OCI-LY3 (cell line): Measurements from ENCODE around the gene USE1.

Source experiments
- H2AFZ ChIP-seq: fragments of 200-600, 300-600 bp; shearing (Covaris generic); 2 replicates; pipeline ENCODE4 v1.6.0; 2014; ENCODE audit warnings: antibody characterized with exemption, low read depth, low read length
- H3K27ac ChIP-seq: fragments of 200-600, 300-600 bp; sonication (generic); 2 replicates; pipeline ENCODE4 v1.5.1; 2014; ENCODE audit warnings: mild to moderate bottlenecking, low read length, moderate library complexity, mixed read lengths
- H3K27me3 ChIP-seq: fragments of 200-600, 300-600 bp; sonication (generic); 2 replicates; pipeline ENCODE4 v1.6.1; 2014; ENCODE audit warnings: low read depth, low read length, mixed read lengths
- H3K36me3 ChIP-seq: fragments of 200-600, 300-600 bp; sonication (generic); replicated peaks from 2 replicates; pipeline ENCODE3; 2014; ENCODE audit warnings: low read depth, low read length, mixed read lengths
- H3K4me1 ChIP-seq: fragments of 300-600, 200-600 bp; sonication (generic); 2 replicates; pipeline ENCODE4 v1.6.1; 2014; ENCODE audit warnings: low read length, mixed read lengths
- H3K4me2 ChIP-seq: fragments of 200-600, 300-600 bp; sonication (generic); 2 replicates; pipeline ENCODE4 v1.6.1; 2014; ENCODE audit warnings: low read length, mixed read lengths
- H3K4me3 ChIP-seq: fragments of 300-600, 200-600 bp; sonication (generic); 2 replicates; pipeline ENCODE4 v1.5.1; 2014; ENCODE audit warnings: antibody characterized with exemption, mild to moderate bottlenecking, low read length, moderate library complexity
- H3K79me2 ChIP-seq: fragments of 300-600, 200-600 bp; shearing (Covaris generic); 2 replicates; pipeline ENCODE4 v1.6.1; 2014; ENCODE audit warnings: mild to moderate bottlenecking, low read length, mixed read lengths
- H3K9ac ChIP-seq: fragments of 300-600, 200-600 bp; shearing (Covaris generic); 2 replicates; pipeline ENCODE4 v1.6.0; 2014; ENCODE audit warnings: mild to moderate bottlenecking, low read length, moderate library complexity
- H3K9me3 ChIP-seq: fragments of 200-600, 300-600 bp; shearing (Covaris generic); 2 replicates; pipeline ENCODE4 v1.6.1; 2014; ENCODE audit warnings: low read length, mixed read lengths; ENCODE audit not compliant: insufficient read depth
- H4K20me1 ChIP-seq: fragments of 200-600, 300-600 bp; sonication (generic); 2 replicates; pipeline ENCODE4 v1.6.1; 2016; ENCODE audit warnings: low read length, mixed read lengths; ENCODE audit not compliant: insufficient read depth
- EZH2phosphoT487 ChIP-seq: fragments of 200-600 bp; shearing (Covaris generic); IDR thresholded peaks from 2 replicates; pipeline ENCODE4 v1.6.1; 2018; ENCODE audit warnings: antibody characterized with exemption, mixed run types, low read depth
- TF ChIP-seq, protein P1 (sequence below): fragments of 200-600, 300-600 bp; sonication (generic); IDR thresholded peaks from 2 replicates; pipeline ENCODE4 v1.5.1; 2014; ENCODE audit warnings: antibody characterized with exemption, low read length, low read depth

USE1 gene, protein sequence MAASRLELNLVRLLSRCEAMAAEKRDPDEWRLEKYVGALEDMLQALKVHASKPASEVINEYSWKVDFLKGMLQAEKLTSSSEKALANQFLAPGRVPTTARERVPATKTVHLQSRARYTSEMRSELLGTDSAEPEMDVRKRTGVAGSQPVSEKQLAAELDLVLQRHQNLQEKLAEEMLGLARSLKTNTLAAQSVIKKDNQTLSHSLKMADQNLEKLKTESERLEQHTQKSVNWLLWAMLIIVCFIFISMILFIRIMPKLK

DNA sequence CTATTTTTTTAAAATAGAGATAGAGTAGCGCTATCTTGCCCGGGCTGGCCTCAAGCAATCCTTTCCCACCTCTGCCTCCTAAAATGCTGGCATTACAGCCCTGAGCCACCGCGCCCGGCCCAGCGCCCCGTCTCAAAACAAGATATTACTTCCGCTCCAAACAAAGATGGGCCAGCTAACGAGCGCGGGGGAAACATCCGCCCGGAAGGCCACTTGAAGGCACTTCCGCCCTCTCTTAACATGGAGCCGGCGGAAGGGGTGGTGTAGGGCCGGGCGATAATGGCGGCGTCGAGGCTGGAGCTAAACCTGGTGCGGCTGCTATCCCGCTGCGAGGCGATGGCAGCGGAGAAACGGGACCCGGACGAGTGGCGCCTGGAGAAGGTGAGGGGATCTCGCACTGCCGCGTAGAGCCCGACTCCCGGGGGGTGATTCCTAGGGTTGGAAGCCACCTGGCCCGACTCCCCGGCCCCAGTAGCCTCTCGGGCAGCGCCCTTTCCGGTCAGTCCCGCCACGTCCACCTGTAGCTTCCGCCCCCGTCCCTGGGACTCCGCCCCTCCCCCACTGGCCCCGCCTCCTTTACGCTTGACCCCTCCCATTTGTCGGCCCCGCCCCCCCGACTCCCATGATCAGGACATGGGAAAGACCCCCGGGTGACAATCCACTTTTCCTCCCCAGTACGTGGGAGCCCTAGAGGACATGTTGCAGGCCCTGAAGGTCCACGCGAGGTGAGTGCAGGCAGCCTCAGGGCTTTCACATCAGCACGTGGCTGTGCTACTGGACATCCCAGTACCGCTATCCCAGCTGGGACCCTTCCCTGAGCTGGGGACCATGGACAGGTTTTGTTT is at the start of gene USE1:
Gene USE1, plus strand, starts transcription at position 231 of the 845 bp plus-strand sequence. Its CDS starts 49 bp downstream, at position 280.
- Histone ChIP-seq H3K9ac (peak within 1 kb of the TSS; percentile 87), H3K79me2 (no peaks in the 10 kb centered on the region), H3K4me1 (peaks cover 13% of the 10 kb centered on the region), H3K27ac (peak within 1 kb of the TSS; percentile 73), H3K27me3 (no peaks in the 10 kb centered on the region), H3K4me3 (peak within 1 kb of the TSS; percentile 84), H4K20me1 (no peaks in the 10 kb centered on the region), H3K36me3 (peaks cover 47% of the 10 kb centered on the region), H2AFZ (peak within 1 kb of the TSS; percentile 43), H3K9me3 (no peaks in the 10 kb centered on the region), H3K4me2 (peak within 1 kb of the TSS; percentile 70)
- TF ChIP-seq, protein P1, sequence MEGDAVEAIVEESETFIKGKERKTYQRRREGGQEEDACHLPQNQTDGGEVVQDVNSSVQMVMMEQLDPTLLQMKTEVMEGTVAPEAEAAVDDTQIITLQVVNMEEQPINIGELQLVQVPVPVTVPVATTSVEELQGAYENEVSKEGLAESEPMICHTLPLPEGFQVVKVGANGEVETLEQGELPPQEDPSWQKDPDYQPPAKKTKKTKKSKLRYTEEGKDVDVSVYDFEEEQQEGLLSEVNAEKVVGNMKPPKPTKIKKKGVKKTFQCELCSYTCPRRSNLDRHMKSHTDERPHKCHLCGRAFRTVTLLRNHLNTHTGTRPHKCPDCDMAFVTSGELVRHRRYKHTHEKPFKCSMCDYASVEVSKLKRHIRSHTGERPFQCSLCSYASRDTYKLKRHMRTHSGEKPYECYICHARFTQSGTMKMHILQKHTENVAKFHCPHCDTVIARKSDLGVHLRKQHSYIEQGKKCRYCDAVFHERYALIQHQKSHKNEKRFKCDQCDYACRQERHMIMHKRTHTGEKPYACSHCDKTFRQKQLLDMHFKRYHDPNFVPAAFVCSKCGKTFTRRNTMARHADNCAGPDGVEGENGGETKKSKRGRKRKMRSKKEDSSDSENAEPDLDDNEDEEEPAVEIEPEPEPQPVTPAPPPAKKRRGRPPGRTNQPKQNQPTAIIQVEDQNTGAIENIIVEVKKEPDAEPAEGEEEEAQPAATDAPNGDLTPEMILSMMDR, result no peak
- TF ChIP-seq EZH2phosphoT487, result no peak

DNA sequence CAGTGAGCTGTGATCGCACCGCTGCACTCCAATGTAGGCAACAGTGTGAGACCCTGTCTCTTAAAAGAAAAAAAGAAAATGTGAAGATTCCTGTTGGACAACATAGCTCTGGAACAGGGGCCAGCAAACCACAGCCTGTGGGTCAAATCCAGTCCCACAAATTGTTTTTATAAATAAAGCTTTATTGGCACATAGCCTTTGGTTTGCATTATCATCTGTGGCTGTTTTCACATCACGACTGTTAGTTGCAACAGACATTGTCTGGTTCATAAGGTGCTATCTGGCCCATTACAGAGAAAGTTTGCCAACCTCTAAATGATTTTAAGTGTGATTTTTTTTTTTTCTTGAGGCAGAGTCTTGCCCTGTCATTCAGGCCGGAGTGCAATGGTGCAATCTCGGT is 49.4 kb upstream of the USE1 start:
- no peaks in the 10 kb centered on the region for H4K20me1 ChIP-seq
- no peaks in the 10 kb centered on the region for H3K27me3 ChIP-seq
- H3K4me3 ChIP-seq, result no peak overlapping the region
- no peak overlapping the region for H3K27ac ChIP-seq
- TF ChIP-seq, protein P1, result no peak
- TF ChIP-seq EZH2phosphoT487, result no peak
- no peaks in the 10 kb centered on the region for H3K9me3 ChIP-seq
- H3K36me3 ChIP-seq, result peaks cover 70% of the 10 kb centered on the region
- no peak overlapping the region for H2AFZ ChIP-seq
- no peak overlapping the region for H3K4me2 ChIP-seq
- H3K79me2 ChIP-seq, result no peaks in the 10 kb centered on the region
- no peak overlapping the region for H3K9ac ChIP-seq
- H3K4me1 ChIP-seq, result peaks cover 8% of the 10 kb centered on the region

DNA sequence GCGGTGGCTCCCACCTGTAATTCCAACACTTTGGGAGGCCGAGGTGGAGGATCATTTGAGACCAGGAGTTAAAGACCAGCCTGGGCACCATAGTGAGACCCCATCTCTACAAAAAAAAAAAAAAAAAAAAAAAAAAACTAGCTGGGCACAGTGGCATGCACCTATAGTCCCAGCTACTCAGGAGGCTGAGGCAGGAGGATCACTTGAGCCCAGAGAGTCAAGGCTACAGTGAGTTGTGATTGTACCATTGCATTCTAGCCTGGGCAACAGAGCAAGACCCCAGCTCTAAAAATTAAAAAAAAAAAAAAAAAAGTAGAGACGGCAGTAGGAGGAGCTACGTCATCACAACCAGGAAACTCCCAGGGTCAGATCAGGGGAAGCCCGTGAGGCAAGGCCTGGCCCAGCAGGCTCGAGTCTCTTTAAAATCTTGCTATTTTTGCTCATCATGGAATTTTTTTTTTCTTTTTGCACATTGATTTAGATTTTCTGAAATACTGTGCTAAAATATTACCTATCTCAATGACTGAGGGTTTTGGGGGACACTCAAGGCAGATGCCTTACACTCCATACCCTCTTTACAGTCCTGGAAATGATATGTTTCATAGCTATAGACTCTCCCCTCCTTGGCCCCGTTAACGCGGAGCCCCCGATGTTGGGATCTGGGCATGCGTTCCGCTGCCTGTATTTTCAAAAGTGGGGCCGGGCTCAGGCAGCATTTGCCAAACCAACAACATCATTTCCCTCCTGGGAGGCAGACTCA is 44.4 kb upstream of the USE1 start:
- no peaks in the 10 kb centered on the region for H3K9me3 ChIP-seq
- H3K9ac ChIP-seq, result peak overlapping the region; percentile 44; the same call in 1 of the 2 replicates
- H3K79me2 ChIP-seq, result no peaks in the 10 kb centered on the region
- TF ChIP-seq, protein P1, result no peak
- no peak for TF ChIP-seq EZH2phosphoT487
- H3K4me2 ChIP-seq, result peak overlapping the region; percentile 55; the same call in 1 of the 2 replicates
- H4K20me1 ChIP-seq, result no peaks in the 10 kb centered on the region
- no peak overlapping the region for H2AFZ ChIP-seq
- no peaks in the 10 kb centered on the region for H3K27me3 ChIP-seq
- H3K27ac ChIP-seq, result peak overlapping the region; percentile 81
- H3K4me3 ChIP-seq, result peak overlapping the region; percentile 7; the same call in 1 of the 2 replicates
- H3K4me1 ChIP-seq, result peaks cover 16% of the 10 kb centered on the region
- H3K36me3 ChIP-seq, result peaks cover 62% of the 10 kb centered on the region

DNA sequence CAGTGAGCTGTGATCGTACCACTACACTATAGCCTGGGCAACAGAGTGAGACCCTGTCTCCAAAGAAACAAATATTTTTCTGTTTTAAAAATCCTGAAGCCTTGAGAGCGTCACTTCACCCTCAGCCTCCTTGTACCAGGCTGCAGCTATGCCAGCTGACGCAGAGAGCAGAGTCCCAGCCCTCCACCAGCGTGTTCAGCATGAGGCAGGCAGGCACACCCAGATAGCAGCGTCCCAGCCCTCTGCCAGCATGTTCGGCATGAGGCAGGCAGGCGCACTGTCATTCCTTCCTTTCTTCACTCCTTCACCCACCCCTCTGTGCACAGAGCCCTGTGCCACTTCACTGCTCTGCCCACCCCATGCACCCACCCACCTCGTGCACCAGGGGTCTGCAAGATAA is 43.3 kb upstream of the USE1 start:
- Histone ChIP-seq H4K20me1 (no peaks in the 10 kb centered on the region), H3K79me2 (no peaks in the 10 kb centered on the region), H3K9me3 (no peaks in the 10 kb centered on the region), H2AFZ (no peak overlapping the region), H3K36me3 (peaks cover 50% of the 10 kb centered on the region), H3K4me1 (peaks cover 16% of the 10 kb centered on the region), H3K27ac (no peak overlapping the region), H3K4me3 (no peak overlapping the region), H3K4me2 (no peak overlapping the region), H3K9ac (no peak overlapping the region), H3K27me3 (no peaks in the 10 kb centered on the region)
- TF ChIP-seq, protein P1, result no peak
- TF ChIP-seq EZH2phosphoT487, result no peak
